Keratinocyte (primary cell): ENCODE measurements around the gene DDX54. TPM values are rescaled to one million over a fixed set of nuclear protein-coding genes. Genes with fewer than 3 reads are reported as not detected.

Source experiments
- DNase-seq: peaks from one replicate; pipeline ENCODE4 v3.0.0-alpha.2; 2011; ENCODE audit warnings: low read depth, missing footprints, low spot score
- FAIRE-seq: peaks from 2 replicates; lab custom pipeline; 2011; peaks lifted over from hg19 to GRCh38; lab: Jason Lieb, UNC
- H2AFZ ChIP-seq: 2 replicates; pipeline ENCODE4 v1.6.0; 2012; ENCODE audit warnings: low read length, control low read depth, inconsistent platforms; ENCODE audit not compliant: control insufficient read depth
- H3K27ac ChIP-seq: 2 replicates; pipeline ENCODE4 v1.5.1; 2011; ENCODE audit warnings: low read length; ENCODE audit not compliant: control insufficient read depth, insufficient read depth
- H3K27me3 ChIP-seq: 3 replicates; pipeline ENCODE4 v1.6.0; 2011; ENCODE audit warnings: low read length; ENCODE audit not compliant: control insufficient read depth, insufficient read depth; ENCODE audit errors: extremely low read depth
- H3K36me3 ChIP-seq, 2 experiments: 2 replicates in 1 of 2; 3 replicates in 1 of 2; pipeline ENCODE4 v1.5.1; 2011; ENCODE audit warnings: low read length in 2 of 2, mild to moderate bottlenecking in 1 of 2; ENCODE audit not compliant: control insufficient read depth in 2 of 2, insufficient read depth in 2 of 2; ENCODE audit errors: extremely low read depth in 1 of 2
- H3K4me1 ChIP-seq: 3 replicates; pipeline ENCODE4 v1.5.1; 2011; ENCODE audit warnings: low read length; ENCODE audit not compliant: control insufficient read depth, insufficient read depth; ENCODE audit errors: extremely low read depth
- H3K4me2 ChIP-seq: 3 replicates; pipeline ENCODE4 v1.6.0; 2011; ENCODE audit warnings: low read depth, low read length; ENCODE audit not compliant: control insufficient read depth, insufficient read depth; ENCODE audit errors: extremely low read depth
- H3K4me3 ChIP-seq, 3 experiments: fragments of 200-600 bp in 1 of 3; sonication (generic) in 1 of 3; 2 replicates in 2 of 3; 3 replicates in 1 of 3; pipeline ENCODE4 v1.5.1; 2011 to 2016; ENCODE audit warnings: low read length in 3 of 3, mild to moderate bottlenecking in 3 of 3, control low read depth in 2 of 3, inconsistent platforms in 1 of 3, low read depth in 1 of 3, mixed read lengths in 1 of 3, mixed run types in 1 of 3, moderate library complexity in 1 of 3; ENCODE audit not compliant: control insufficient read depth in 2 of 3, insufficient read depth in 2 of 3; ENCODE audit errors: extremely low read depth in 1 of 3
- H3K79me2 ChIP-seq: 2 replicates; pipeline ENCODE4 v1.6.0; 2012; ENCODE audit warnings: low read length; ENCODE audit not compliant: control insufficient read depth, insufficient read depth
- H3K9ac ChIP-seq: 3 replicates; pipeline ENCODE4 v1.6.0; 2011; ENCODE audit warnings: low read length; ENCODE audit not compliant: control insufficient read depth, insufficient read depth; ENCODE audit errors: extremely low read depth
- H3K9me1 ChIP-seq: 3 replicates; pipeline ENCODE4 v1.6.0; 2011; ENCODE audit warnings: low read length; ENCODE audit not compliant: control insufficient read depth, insufficient read depth; ENCODE audit errors: extremely low read depth
- H3K9me3 ChIP-seq: 2 replicates; pipeline ENCODE4 v1.5.1; 2012; ENCODE audit warnings: low read depth, low read length; ENCODE audit not compliant: control insufficient read depth
- H4K20me1 ChIP-seq: 3 replicates; pipeline ENCODE4 v1.6.0; 2011; ENCODE audit warnings: low read length; ENCODE audit not compliant: control insufficient read depth, insufficient read depth; ENCODE audit errors: extremely low read depth
- CTCF ChIP-seq, 3 experiments: IDR thresholded peaks in 1 of 3; conservative IDR thresholded peaks in 1 of 3; optimal IDR thresholded peaks in 1 of 3; 2 replicates in 2 of 3; 3 replicates in 1 of 3; pipeline versions ENCODE3 to v1.5.1; 2011; ENCODE audit warnings: low read length in 3 of 3, mild to moderate bottlenecking in 3 of 3, moderate library complexity in 2 of 3, control low read depth in 1 of 3, inconsistent platforms in 1 of 3; ENCODE audit not compliant: insufficient read depth in 2 of 3; ENCODE audit errors: extremely low read depth in 1 of 3
- EZH2 ChIP-seq: IDR thresholded peaks from one replicate; pipeline ENCODE4 v1.6.1; 2012; ENCODE audit warnings: inconsistent platforms, mild to moderate bottlenecking, low read length, moderate library complexity
- dilution Hi-C: fragments of 300-500 bp; cut with MboI; formaldehyde crosslinking; loops from one replicate; pipeline ENCODE4 v1.7.0; 2020; ENCODE audit warnings: low sequenced_read_pairs; ENCODE audit not compliant: extremely low pct_ligation_motif_present
- polyA plus RNA-seq, 5 experiments: library from polyadenylated mRNA; depleted of rRNA in 3 of 5; stranded (reverse) in 3 of 5; stranded (forward) in 1 of 5; unstranded in 1 of 5; fragments of >200 nt; gene quantifications; 1 replicate in 1 of 5; 2 replicates in 3 of 5; 3 replicates in 1 of 5; pipeline versions ENCODE4 v1.2.1 to v1.2.3, GENCODE V29; 2011 to 2012; ENCODE audit warnings: missing spikeins in 2 of 5, low read depth in 1 of 5, low replicate concordance in 1 of 5

Gene DDX54
- polyA plus RNA-seq, 1 donor (not counting 4 experiments of a cell fraction or from before 2014, with no cell fraction given) = 44.6 TPM

DNA sequence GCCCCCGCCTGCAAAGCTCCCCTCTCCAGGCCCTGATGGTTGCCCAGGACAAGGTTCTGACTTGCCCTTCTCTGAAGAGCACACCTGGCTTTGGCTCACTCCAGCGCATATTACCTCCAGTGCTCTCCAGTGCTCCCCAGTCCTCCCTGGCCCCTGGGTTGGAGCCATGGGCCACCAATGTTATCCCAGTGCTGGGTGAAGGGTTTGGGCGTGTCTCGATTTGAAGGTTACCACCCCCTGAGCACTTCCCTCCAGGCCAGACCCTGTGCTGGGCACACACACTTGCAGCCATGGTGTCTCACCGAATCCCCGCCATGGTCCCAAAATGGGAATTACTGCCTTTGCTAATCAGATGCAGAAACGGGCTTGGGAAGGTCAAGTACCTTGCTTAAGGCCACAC lies 11.3 kb upstream of the DDX54 start:
- Histone ChIP-seq H3K4me1 (peaks cover 6% of the 10 kb centered on the region), H2AFZ (no peak overlapping the region), H3K9ac (no peak overlapping the region), H3K9me3 (no peaks in the 10 kb centered on the region), H4K20me1 (no peaks in the 10 kb centered on the region), H3K27me3 (no peaks in the 10 kb centered on the region), H3K4me3 (no peak overlapping the region), H3K27ac (no peak overlapping the region), H3K4me2 (no peak overlapping the region), H3K36me3 (peaks cover 2 to 3% of the 10 kb centered on the region in 2 experiments), H3K79me2 (no peaks in the 10 kb centered on the region), H3K9me1 (no peaks in the 10 kb centered on the region)
- no peak for FAIRE-seq
- dilution Hi-C loops = no loop called here
- no peak for DNase-seq
- TF ChIP-seq EZH2 = no peak
- TF ChIP-seq CTCF (optimal IDR thresholded peaks at IDR 0.05 in 1 of 3, IDR thresholded peaks at IDR 0.05 in 1 of 3, conservative IDR thresholded peaks at IDR 0.05 in 1 of 3; ENCODE audit: extremely low read depth in 1 of 3, insufficient read depth in 2 of 3, low read length in 3 of 3) = no peak

- no peak overlapping the region for H3K4me2 ChIP-seq
- no peaks in the 10 kb centered on the region for H3K27me3 ChIP-seq
- dilution Hi-C loops = no loop called here
- H3K27ac ChIP-seq = no peak overlapping the region
- no peak for DNase-seq
- H3K36me3 ChIP-seq = peaks cover 2 to 3% of the 10 kb centered on the region in 2 experiments
- H3K9ac ChIP-seq = no peak overlapping the region
- no peak overlapping the region for H3K4me3 ChIP-seq
- no peaks in the 10 kb centered on the region for H3K9me1 ChIP-seq
- H4K20me1 ChIP-seq = no peaks in the 10 kb centered on the region
- FAIRE-seq = no peak
- H2AFZ ChIP-seq = no peak overlapping the region
- H3K79me2 ChIP-seq = no peaks in the 10 kb centered on the region
- no peaks in the 10 kb centered on the region for H3K9me3 ChIP-seq
- TF ChIP-seq EZH2 (no peak), CTCF (optimal IDR thresholded peaks at IDR 0.05 in 1 of 3, IDR thresholded peaks at IDR 0.05 in 1 of 3, conservative IDR thresholded peaks at IDR 0.05 in 1 of 3; ENCODE audit: extremely low read depth in 1 of 3, insufficient read depth in 2 of 3, low read length in 3 of 3) (no peak)
- peaks cover 6% of the 10 kb centered on the region for H3K4me1 ChIP-seq
Observed at GRCh38 chr12:113195598-113195997, 10.3 kb upstream of the DDX54 start.
